GM12878 (cell line): ENCODE measurements around the gene TSC22D1. TPM values are rescaled to one million over a fixed set of nuclear protein-coding genes. Genes with fewer than 3 reads are reported as not detected.

ENCODE experiments used
- ATAC-seq: fragments of 200-7000 bp; cut with Tn5 transposase; 3 replicates; pipeline ENCODE4 v1.9.1; 2020; ENCODE audit warnings: mild to moderate bottlenecking, moderate library complexity
- BruUV-seq: library from RNA; stranded (reverse); fragments of 400-500 nt; replicated peaks from 2 replicates; lab custom pipeline; 2021; lab: Mats Ljungman, UMichigan
- CTCF ChIA-PET: fragments of 300-600 bp; sonication (Branson Sonifier 250); formaldehyde crosslinking; extraction: SDS; loops from one replicate; lab custom pipeline; 2021; ENCODE audit warnings: inconsistent platforms; lab: Yijun Ruan, JAX
- POLR2A ChIA-PET: fragments of 350-600 bp; formaldehyde crosslinking; extraction: SDS; loops from one replicate; lab custom pipeline; 2021; ENCODE audit warnings: inconsistent platforms; lab: Charles Lee
- RAD21 ChIA-PET: fragments of 300-600 bp; sonication (Branson Sonifier 250); formaldehyde crosslinking; loops from one replicate; lab custom pipeline; 2023; ENCODE audit warnings: antibody characterized with exemption; ENCODE audit not compliant: unreplicated experiment; lab: Charles Lee
- SMC1A ChIA-PET: fragments of 300-600 bp; sonication (Branson Sonifier 250); formaldehyde crosslinking; loops from one replicate; lab custom pipeline; 2023; ENCODE audit not compliant: unreplicated experiment, uncharacterized antibody; lab: Charles Lee
- DNase-seq: peaks from one replicate; pipeline ENCODE4 v3.0.0-alpha.2; 2011; ENCODE audit warnings: low read depth, low spot score
- FAIRE-seq: peaks from 3 replicates; lab custom pipeline; 2011; peaks lifted over from hg19 to GRCh38; lab: Jason Lieb, UNC
- H2AFZ ChIP-seq: 2 replicates; pipeline ENCODE4 v1.6.0; 2011; ENCODE audit warnings: low read depth, low read length, control low read depth; ENCODE audit not compliant: control insufficient read depth
- H3K27ac ChIP-seq: 2 replicates; pipeline ENCODE4 v1.5.1; 2011; ENCODE audit warnings: control low read depth; ENCODE audit not compliant: control insufficient read depth, insufficient read depth
- H3K27me3 ChIP-seq, 2 experiments: replicated peaks in 1 of 2; 2 replicates each; pipeline versions ENCODE4 v1.6.0 to v1.6.1; 2011; ENCODE audit warnings: low read length in 1 of 2; ENCODE audit not compliant: control insufficient read depth in 2 of 2, insufficient read depth in 2 of 2
- H3K36me3 ChIP-seq, 2 experiments: 2 replicates each; pipeline ENCODE4 v1.5.1; 2011; ENCODE audit warnings: low read length in 1 of 2; ENCODE audit not compliant: control insufficient read depth in 2 of 2, insufficient read depth in 2 of 2
- H3K4me1 ChIP-seq: 2 replicates; pipeline ENCODE4 v1.6.1; 2011; ENCODE audit warnings: mild to moderate bottlenecking, low read length, moderate library complexity, mixed read lengths; ENCODE audit not compliant: control insufficient read depth, insufficient read depth
- H3K4me2 ChIP-seq: 2 replicates; pipeline ENCODE4 v1.6.0; 2011; ENCODE audit warnings: control low read depth; ENCODE audit not compliant: control insufficient read depth, insufficient read depth
- H3K4me3 ChIP-seq: fragments of 200-600 bp; sonication (generic); 2 replicates; pipeline ENCODE4 v1.5.1; 2016
- H3K79me2 ChIP-seq: 2 replicates; pipeline ENCODE4 v1.6.0; 2011; ENCODE audit warnings: low read length; ENCODE audit not compliant: control insufficient read depth, insufficient read depth
- H3K9ac ChIP-seq: 2 replicates; pipeline ENCODE4 v1.8.0; 2011; ENCODE audit warnings: low read length, control low read depth, mixed read lengths; ENCODE audit not compliant: control insufficient read depth, insufficient read depth
- H3K9me3 ChIP-seq: replicated peaks from 3 replicates; pipeline ENCODE4 v1.5.1; 2011; ENCODE audit warnings: mild to moderate bottlenecking, low read length; ENCODE audit not compliant: control insufficient read depth, insufficient read depth
- H4K20me1 ChIP-seq: 2 replicates; pipeline ENCODE4 v1.6.0; 2011; ENCODE audit not compliant: control insufficient read depth, insufficient read depth
- BRCA1 ChIP-seq: IDR thresholded peaks from 2 replicates; pipeline ENCODE4 v1.6.1; 2011; ENCODE audit warnings: low read depth, low read length, improper control_type of control experiment
- CBX5 ChIP-seq: sonication (generic); IDR thresholded peaks from 2 replicates; pipeline ENCODE4 v1.6.1; 2016; ENCODE audit warnings: low read depth, moderate library complexity, mild to moderate bottlenecking, inconsistent platforms
- CHD4 ChIP-seq: fragments of 200-600 bp; sonication (generic); IDR thresholded peaks from 2 replicates; pipeline ENCODE4 v1.6.1; 2016; ENCODE audit warnings: mild to moderate bottlenecking
- KLF5 ChIP-seq: fragments of 450-650 bp; IDR thresholded peaks from 2 replicates; pipeline ENCODE4 v1.6.1; 2014; ENCODE audit warnings: mild to moderate bottlenecking; ENCODE audit not compliant: partially characterized antibody
- MTA2 ChIP-seq: fragments of 450-650 bp; IDR thresholded peaks from 2 replicates; pipeline ENCODE4 v1.6.1; 2016; ENCODE audit warnings: low read depth, mild to moderate bottlenecking, moderate library complexity
- WGBS: methylation state at CpG from one replicate; pipeline ENCODE4 v1.1.6; 2016; ENCODE audit warnings: low lambda C conversion rate; ENCODE audit not compliant: insufficient replicate concordance, insufficient coverage; ENCODE audit errors: missing lambda C conversion rate; 5-methylcytosine and 5-hydroxymethylcytosine counted together
- in situ Hi-C: fragments of 300-500 bp; cut with MboI; formaldehyde crosslinking; loops from 9 replicates; pipeline ENCODE4 v1.14.3; 2018; ENCODE audit warnings: mixed read lengths
- intact Hi-C: fragments of 100-400 bp; cut with micrococcal nuclease; formaldehyde crosslinking; loops from one replicate; pipeline ENCODE4 v1.14.2; 2022; ENCODE audit not compliant: unreplicated experiment
- polyA plus RNA-seq, 11 experiments: library from polyadenylated mRNA; depleted of rRNA in 4 of 11; unstranded in 6 of 11; stranded (reverse) in 5 of 11; fragments of >200 nt; fragmentation: Nextera tagmentation in 4 of 11; fragmentation: Illumina TruSeq in 1 of 11; extraction: Ambion mirVana in 4 of 11; extraction: Trizol in 1 of 11; gene quantifications; 1 replicate in 1 of 11; 2 replicates in 10 of 11; pipeline versions ENCODE4 v1.2.1 to v1.2.3, GENCODE V29; 2011 to 2016; ENCODE audit warnings: inconsistent platforms in 2 of 11, missing spikeins in 2 of 11, low read depth in 1 of 11
- total RNA-seq, 4 experiments: library from RNA; depleted of rRNA in 3 of 4; stranded (reverse); fragments of >200 nt in 3 of 4; fragmentation: Illumina TruSeq in 1 of 4; extraction: Trizol in 1 of 4; gene quantifications; 2 replicates each; pipeline versions ENCODE4 v1.2.1 to v1.2.3, GENCODE V29; 2013 to 2021
- TF ChIP-seq, protein P1 (sequence below): IDR thresholded peaks from 2 replicates; pipeline ENCODE4 v1.6.1; 2012; ENCODE audit warnings: low read depth, low read length, improper control_type of control experiment

TSC22D1 gene
- total and polyA plus RNA-seq, 10 of the 15 experiments (the other 5 are each of a cell fraction or from before 2014, with no cell fraction given) = 0.37 to 15.7 (median 7.5) TPM

DNA sequence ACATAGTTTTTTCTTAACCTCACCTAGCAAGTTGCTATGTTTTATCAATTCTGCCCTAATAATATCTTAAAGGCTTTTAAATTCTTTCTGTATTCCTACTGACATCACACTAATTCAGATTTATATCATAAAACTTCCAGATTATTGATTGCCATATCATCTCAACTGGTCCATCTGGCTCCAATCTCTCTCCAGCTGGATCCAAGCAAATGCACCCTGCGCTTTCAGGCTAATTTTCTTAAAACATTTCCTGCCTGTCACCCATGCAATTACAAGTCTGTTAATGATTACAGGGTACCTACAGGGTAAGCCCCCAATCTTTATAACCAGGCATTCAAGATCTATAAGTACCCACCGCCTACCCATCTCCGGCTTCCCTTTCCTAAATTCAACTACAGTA, 107.3 kb downstream of the TSC22D1 start:
- in situ Hi-C loops = no loop called here

DNA sequence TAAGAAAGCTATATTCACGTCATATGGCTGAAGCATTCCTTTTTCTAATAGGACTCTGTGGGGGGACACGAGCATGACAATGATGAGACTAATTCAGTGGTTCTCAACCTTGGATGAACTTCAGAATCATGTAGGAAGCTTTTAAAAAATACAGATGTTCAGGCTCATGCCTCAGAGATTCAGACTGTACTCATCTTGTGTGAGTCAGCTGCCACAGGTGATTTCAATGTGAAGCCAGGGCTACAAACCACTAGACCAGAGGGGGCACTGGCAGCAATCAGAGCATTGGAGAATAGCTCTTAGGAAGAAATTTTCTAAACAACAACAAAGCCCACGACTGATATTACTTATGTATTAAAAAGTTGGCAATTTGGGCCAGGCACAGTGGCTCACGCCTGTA, 110.8 kb downstream of the TSC22D1 start:
- WGBS = 30% methylated on average over 4 of the region's 4 CpGs
- ChIA-PET POLR2A (no interaction called here), SMC1A (no interaction called here), RAD21 (no interaction called here), CTCF (interaction anchor here (1.1 to 1.8 kb wide), 2 partner anchors 9 to 560 kb away, joined by 5 read pairs; no protein-coding TSS in a partner anchor)
- no peak for FAIRE-seq
- DNase-seq = no peak
- no peak overlapping the region for H3K4me2 ChIP-seq
- intact Hi-C loops = no loop called here
- no peak for ATAC-seq
- no peak for TF ChIP-seq CBX5
- TF ChIP-seq BRCA1 = no peak
- no peak for TF ChIP-seq MTA2
- TF ChIP-seq, protein P1, sequence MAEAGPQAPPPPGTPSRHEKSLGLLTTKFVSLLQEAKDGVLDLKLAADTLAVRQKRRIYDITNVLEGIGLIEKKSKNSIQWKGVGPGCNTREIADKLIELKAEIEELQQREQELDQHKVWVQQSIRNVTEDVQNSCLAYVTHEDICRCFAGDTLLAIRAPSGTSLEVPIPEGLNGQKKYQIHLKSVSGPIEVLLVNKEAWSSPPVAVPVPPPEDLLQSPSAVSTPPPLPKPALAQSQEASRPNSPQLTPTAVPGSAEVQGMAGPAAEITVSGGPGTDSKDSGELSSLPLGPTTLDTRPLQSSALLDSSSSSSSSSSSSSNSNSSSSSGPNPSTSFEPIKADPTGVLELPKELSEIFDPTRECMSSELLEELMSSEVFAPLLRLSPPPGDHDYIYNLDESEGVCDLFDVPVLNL = no peak
- BruUV-seq = no TSS peak
- no peaks in the 10 kb centered on the region for H3K79me2 ChIP-seq
- H4K20me1 ChIP-seq = no peaks in the 10 kb centered on the region
- no peak overlapping the region for H3K9ac ChIP-seq
- H3K4me3 ChIP-seq = no peak overlapping the region
- no peaks in the 10 kb centered on the region for H3K36me3 ChIP-seq
- in situ Hi-C loops = no loop called here
- no peaks in the 10 kb centered on the region for H3K9me3 ChIP-seq
- H3K27me3 ChIP-seq = no peaks in the 10 kb centered on the region
- no peak overlapping the region for H2AFZ ChIP-seq
- no peaks in the 10 kb centered on the region for H3K4me1 ChIP-seq
- no peak overlapping the region for H3K27ac ChIP-seq

More for the DNA sequence above, 107.3 kb downstream of the TSC22D1 start:
- H3K4me3 ChIP-seq = no peak overlapping the region
- no peaks in the 10 kb centered on the region for H4K20me1 ChIP-seq
- H3K4me1 ChIP-seq = no peaks in the 10 kb centered on the region
- no peak overlapping the region for H3K27ac ChIP-seq
- no peaks in the 10 kb centered on the region for H3K79me2 ChIP-seq
- RAD21 ChIA-PET = interaction anchor here (0.6 to 1.0 kb wide), 3 partner anchors 396 to 772 kb away, joined by 3 to 6 read pairs (median 3); no protein-coding TSS in a partner anchor
- CTCF ChIA-PET = interaction anchor here (1.0 to 2.4 kb wide), 5 partner anchors 32 to 642 kb away, joined by 3 to 13 read pairs (median 4); no protein-coding TSS in a partner anchor
- H3K4me2 ChIP-seq = no peak overlapping the region
- no TSS peak for BruUV-seq
- H2AFZ ChIP-seq = no peak overlapping the region
- no peak for FAIRE-seq
- SMC1A ChIA-PET = interaction anchor here (0.7 to 1.5 kb wide), 5 partner anchors 13 to 565 kb away, joined by 3 to 4 read pairs (median 3); no protein-coding TSS in a partner anchor
- no peaks in the 10 kb centered on the region for H3K27me3 ChIP-seq
- H3K9ac ChIP-seq = no peak overlapping the region
- WGBS = 68% methylated on average over 3 of the region's 3 CpGs
- ATAC-seq = no peak
- no peaks in the 10 kb centered on the region for H3K9me3 ChIP-seq
- POLR2A ChIA-PET = no interaction called here
- H3K36me3 ChIP-seq = no peaks in the 10 kb centered on the region
- intact Hi-C loops = no loop called here
- TF ChIP-seq MTA2 = no peak
- TF ChIP-seq CHD4 = no peak
- no peak for TF ChIP-seq KLF5
- DNase-seq = no peak
